C1 segment of cervical spinal cord (tissue), 14 donors: ENCODE results near the gene LRRK1.

Source experiments
- DNase-seq, 14 donors: peaks; one replicate each; lab custom pipeline; 2025; lab: John Stamatoyannopoulos, UW

Gene LRRK1

DNA sequence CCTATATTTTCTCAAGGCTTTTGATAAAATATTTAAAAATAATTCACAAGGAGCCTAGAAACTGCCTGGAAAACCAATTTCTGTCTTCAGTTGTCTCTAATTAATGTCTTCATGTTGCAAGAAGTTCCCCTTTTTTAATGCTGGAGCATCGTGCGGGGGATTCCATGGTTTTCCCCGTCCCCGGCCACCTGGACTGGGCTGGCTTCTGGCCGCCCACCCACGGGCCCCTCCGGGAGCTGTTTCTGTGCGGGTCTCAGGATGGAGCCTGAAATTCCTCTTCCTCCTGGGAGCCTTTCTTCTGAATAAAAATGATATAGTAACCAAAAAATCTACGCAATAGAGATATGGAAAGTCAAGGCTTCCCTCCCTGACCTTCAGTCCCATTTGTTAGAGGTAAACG is 8.1 kb upstream of the LRRK1 start:
- DNase-seq, result no peak

DNA sequence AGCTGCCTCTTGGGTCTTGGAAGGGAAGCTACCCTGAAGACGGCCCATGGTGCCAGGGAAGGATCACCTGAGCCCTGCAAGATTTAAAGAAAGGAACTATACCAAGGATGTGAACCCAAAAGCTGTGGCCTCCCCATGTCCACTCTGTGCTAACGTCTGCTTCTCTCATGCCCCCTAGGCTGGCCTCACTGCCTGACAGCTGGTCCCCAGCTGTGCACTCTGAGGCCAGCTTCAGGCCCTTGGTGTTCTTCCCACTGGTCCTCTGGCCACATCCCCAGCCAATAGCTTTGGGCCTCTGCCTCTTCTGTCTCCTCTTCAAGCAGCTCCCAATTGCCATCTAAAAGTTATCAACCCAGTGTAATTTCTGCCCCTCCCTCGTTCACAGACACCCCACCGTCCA is 5.2 kb upstream of the LRRK1 start:
- DNase-seq, result no peak

DNA sequence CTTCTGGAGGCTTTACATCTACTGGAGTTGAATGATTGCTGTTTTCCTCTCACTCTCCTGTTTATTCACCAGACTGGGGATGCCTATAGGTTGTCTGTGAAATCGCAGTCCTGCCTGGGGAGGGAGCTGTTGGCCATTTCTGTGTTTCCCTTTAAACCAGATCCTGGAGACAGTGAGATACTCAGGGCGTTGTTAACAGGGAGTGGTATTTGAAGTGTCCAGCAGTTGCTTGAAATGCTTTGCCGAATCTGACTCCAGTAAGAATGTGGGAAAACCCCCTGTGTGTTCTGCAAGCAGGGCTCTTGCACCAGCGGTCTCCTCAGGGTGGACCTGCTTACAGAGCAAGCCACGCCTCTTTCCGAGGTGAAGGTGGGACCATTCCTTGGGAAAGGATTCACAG is 4.3 kb upstream of the LRRK1 start:
- DNase-seq, result no peak

DNA sequence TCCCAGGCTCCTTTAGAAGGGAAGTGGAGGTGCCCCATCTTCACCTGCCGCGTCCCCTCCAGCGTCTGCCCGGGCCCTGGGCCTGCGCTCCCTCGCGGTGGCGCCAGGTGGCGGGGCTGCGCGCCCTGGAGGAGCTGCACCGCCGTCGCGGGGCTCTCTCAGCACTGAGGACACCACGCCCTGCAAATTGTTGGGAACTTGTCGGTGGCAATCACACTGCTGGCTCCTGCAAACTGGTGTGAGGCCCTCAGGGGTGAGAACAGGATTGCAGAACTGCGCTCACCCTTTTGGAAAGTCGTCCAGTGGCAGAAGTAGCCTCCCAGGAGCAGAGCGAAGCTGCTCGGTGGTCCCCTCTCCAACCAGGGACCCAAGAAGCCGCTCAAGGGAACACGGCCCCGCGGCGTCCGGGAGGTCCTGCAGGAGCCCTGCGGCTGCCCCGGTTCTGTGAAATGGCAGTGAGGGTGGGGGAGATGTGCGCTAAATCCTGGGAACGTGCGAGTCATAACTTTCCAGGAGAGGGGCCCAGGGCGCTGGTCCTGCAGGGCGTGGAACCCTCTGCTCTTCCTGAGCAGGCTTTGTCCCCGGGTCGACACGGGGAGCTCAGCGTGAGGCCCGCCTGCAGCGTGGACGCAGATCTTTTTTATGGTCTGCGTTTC is 995 bp upstream of the LRRK1 start:
- DNase-seq, result peak in 9 of 14 donors; percentile 4 to 61 (median 35)

DNA sequence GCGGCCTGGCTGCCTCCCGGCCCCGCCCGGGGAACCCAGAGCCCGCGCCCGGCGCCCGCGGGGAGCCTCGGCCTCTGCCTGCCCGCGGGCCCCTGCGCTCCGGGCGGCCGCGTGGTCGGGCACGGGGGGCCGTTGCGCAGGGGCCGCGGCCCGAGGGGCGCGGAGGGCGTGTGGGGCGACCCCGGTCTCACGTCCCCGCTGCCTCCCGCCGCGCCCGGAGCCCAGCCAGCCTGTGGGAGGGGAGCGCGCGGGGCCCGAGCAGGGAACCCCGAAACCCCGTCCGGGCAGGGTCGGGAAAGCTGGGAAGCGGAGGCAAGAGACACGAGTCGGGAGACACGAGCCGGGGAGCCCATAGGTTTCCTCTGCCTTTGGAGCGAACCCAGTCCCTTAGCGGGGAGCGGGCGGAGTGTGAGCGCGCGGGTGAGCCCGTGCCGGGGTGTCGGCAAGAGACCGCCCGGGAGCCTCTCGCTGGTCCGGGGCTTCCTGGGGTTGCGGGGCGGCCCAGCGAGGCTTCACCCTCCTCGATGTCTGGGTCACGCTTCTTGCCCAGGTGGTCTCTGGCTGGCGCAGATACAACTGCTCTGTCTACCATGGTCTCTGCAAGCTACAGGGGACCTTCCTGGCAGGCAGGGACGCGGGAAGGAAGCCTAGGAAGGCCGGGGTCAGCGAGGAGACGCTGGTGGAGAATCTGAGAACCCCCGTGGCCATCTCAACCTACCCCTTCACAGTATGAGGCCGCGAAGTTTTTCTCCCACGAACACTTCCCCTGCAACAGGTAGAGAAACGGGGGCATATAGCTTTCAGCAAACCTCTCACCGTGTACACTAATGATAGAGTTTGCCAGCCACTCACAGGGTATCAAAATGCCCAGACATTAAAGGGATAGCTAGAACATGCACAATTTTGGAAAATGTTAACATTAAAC is 586 bp downstream of the LRRK1 start:
- DNase-seq, result no peak

DNA sequence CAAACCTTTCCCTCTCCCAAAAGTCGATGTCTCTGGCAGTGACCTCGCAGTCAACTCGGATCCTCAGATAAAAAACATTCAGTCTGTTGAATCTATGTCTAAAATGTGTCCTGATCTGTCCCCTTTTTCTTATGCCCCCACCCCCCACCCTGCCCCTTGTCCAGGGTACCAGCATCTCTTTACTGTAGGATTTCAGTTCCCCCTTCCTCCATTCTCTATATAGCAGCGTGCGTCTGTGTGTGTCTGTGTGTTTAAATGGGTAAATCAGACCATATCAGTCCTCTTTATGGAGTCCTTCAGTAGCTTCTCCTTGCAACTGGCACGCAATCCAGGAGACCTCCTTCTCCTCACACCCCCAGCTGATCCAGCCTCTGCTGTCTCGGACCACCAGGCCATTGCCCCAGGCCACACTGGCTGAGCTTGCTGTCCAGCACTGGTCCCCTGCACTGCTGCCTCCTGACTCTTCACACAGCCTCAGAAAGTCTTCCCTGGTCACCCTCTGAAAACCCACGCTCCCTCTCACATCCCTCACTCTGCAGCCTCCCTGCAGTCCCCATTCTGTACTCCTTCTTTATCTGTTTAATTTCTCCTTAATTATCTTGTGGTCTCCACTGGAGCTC is 1.5 kb downstream of the LRRK1 start:
- no peak for DNase-seq

DNA sequence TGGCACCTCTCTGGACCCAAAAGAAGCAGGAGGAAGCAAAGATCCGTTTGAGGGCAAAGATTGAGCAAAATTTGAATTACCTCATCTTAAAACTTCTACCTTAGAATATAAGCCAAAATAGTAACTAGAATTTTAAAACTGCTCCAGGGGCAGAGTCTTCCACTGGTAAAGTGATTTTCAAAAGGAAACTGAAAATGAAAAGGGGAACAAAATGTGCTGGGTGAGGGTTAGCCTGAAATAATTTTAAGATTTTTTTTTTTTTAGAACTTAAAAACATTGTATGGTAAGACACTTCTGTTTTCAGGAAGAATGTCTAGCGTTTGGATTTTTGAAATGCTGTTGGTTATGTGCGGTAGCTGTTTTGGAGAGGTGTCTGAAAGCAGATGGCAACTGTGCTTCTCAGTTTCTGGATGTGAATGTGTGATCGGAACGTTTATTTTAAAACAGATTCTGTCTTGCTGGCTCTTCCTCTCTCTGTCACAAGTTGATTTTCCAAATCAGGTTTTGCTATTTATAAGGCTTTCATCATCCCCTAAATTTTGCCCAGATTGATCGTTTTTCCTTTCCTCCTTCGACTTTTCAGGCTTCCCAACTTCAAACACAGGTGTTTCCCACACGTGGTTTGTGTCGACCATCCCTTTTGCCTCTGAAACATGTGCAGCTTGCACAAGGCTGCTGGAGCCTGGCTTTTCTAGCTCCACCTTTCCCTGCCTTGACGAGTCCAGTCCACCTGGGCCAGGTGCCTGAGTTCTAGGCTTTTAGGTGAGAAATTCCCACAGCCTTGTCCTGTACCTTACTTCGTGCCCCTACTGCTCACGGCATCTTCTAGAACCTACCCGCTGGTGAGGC is 3.3 kb downstream of the LRRK1 start:
- DNase-seq, result no peak

DNA sequence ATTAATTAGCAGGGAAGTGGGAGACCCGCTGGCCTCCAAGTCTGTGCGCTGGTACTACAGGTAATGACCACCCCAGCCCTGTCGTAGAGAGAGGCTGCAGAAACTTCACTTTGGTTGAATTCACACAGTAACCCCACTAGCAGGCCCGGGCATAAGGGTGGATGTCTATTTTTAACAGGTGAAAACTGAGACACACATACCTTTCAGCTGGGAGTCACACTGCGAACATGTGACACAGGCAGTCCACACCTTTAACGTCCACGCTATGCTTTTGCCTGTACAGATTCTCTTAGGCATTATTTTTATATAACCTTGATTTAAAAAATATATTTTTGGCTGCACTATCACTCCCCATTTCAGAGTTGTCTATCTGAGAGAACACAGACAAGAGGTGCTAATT is 3.9 kb downstream of the LRRK1 start:
- no peak for DNase-seq

DNA sequence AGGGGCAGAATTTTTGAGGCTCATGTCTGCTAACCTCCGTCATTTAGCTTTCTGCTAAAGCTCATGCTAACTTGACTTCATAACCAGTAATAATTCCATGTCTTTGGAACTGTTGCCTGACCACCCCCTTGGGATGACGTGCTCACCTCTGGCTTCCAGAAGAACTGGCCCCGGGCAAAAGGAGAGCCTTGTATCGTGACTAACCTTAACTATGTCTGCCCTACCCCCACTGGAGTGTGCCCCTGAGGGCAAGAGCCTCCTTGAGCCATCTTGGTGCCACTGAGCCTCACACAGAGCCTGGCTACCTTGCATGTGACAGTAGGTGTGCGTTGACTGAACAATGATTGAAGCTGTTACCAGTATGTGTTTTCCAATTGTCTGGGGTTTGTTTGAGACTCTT is 4.7 kb downstream of the LRRK1 start:
- no peak for DNase-seq

DNA sequence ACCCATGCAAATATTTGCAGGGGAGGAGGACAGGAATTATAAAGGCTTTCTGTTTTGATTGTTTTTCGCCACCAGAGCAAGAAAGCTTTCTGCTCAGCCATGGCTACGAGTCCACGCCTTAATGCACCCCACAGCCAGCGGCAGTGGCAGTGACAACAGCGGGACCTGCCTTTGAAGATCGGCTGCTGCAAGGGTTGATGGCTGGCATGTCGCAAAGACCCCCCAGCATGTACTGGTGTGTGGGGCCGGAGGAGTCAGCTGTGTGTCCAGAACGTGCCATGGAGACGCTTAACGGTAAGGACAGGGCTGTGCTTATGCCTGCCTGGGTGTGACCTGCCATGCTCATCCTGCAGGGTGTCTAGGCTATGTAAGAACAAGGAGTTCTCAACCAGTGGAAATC is 5.3 kb downstream of the LRRK1 start:
- no peak for DNase-seq

DNA sequence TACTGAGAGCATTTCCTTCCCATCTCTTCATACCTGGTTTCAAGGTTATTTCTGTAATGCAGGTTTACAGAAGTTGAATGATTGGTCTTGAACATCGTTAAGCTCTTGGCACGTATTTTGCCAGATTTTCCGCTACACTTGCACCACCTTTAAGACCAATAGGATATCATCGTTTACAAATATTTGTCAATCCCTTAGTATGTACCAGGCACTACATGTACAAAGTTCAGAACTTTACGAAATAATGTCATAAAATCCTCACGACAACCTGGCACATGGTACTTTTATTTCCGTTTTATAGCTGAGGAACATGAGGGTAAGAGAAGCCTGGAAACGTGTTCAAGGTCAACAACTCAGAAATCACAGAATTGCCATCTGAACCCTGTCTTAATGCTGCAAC is 6.3 kb downstream of the LRRK1 start:
- no peak for DNase-seq

DNA sequence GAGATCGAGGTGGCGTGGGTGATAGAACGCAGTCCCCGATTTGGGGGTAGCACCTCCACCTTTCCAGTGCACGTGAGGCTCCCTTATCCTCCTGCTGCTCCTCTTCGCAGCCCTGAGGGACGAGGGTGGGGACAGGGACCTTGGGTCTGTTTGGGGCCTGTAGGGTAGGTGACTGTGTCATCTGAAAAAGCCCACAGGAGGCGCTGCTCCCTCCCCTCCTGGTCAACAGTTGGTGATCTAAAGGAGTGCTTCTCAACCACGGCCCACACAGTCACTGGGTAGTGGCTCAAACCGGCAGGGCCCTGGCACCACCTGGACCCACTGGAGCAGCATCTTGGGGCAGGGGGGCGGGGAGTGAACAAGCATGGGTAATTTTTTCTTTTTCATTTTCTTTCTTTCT is 7.1 kb downstream of the LRRK1 start:
- no peak for DNase-seq

DNA sequence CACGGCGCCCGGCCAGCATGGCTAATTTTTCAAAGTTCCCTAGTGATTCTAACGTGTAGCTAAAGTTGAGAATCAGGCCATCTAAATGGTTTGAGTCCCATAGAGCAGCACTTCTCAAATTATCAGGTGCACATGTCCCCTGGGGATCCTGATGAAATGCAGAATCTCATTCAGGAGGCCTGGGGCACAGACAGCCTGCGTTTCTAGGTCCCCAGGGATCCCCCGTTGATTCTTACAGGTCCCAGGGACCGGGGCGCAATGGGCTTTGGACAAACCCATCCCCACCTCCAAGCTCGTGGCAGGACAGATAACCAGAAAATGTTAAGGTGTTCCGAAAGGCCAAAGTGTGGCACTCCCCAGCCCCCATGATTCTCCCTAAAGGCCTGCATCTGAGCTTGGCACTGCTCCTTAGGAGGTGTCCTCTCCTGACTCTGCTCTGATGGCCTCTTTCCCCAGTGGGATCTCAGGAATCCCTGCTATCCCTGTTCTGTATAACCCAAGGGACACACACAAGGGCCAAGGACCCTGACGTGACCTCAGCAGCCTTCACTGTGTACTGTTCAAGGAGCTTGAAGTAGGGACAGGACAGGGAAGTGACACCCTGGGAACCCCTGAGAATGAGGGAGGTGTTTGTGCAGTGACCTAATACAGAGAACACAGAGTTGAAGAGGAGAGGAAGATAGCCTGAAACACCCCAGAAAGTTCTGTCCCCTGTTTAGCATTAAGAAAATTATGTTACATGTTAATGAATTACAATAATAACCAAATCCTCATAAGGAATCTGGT is 8.0 kb downstream of the LRRK1 start:
- no peak for DNase-seq

DNA sequence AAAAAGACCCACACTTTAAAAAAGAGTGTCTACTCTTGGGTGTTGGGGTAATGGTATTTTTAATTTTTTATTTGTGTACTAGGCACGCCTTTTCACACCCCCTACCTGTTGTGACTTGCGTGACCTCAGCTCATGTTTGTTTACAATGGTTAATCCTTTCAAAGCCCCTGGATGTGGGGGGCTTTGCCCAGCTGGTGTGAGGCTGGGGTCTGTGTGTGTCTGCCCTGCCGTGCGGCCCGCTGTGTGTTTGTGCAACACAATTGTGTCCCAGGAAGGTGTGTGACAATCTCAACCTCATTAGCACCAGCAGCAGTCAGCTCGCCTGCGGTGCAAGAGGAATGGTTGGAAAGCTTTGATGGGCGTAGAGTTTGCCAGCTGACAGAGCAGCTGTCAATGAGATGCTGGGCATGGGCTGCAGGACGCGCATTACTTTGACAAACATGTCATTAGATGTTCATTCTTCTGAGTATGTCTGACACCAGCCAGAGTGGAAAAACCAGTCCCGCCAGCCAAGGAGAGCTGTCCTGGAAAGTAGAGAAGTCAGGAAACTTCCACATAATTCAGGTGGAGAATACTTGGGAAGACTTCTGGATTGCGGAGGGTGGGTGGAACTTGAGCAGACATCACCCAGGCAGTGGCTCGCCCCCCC is 9.6 kb downstream of the LRRK1 start:
- no peak for DNase-seq

DNA sequence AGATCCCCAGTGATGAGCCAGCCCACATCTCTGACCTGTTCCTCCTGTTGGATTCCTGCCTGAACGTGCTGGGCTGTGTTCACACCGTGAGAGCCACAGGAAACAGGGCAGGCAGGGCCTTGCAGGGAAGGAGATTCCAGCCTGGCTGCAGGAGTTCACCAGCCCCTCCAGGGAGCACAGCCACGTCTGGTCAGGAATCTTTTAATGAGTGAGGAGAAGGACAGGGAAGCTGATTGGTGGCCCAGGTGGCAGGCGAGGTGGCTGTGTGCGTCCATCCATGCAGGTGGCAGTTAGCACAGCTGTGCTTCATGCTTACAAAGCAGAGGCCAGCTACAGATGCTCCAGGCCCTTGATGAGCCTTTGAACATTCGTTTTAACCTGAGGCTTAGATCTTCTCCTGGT is 10.5 kb downstream of the LRRK1 start:
- no peak for DNase-seq

DNA sequence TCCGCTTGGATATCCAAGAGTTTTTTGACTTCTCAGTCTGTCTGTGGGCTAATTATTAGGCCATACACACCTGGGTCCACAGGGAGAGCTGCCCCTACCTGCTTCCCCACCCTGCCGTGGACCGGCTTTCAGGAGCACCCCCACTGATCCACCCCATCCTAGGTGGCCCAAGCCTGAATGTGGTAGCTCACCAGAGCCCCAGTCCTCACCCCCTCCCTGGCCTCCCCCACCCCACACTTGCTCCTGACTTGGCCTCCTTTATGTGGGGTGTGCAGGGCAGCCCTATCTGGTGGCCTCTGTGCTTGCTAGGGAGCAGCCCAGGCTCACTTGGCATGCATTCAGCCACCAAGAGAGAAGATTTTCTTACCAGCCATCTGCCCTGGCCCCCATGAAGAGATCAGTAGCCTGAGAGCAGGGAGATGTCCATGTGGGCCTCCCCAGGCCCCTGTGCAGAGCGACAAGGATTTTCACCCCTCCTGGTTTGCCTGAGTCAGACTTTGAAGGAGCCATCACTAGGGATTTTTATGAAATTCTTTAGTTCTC is 11.2 kb downstream of the LRRK1 start:
- no peak for DNase-seq

DNA sequence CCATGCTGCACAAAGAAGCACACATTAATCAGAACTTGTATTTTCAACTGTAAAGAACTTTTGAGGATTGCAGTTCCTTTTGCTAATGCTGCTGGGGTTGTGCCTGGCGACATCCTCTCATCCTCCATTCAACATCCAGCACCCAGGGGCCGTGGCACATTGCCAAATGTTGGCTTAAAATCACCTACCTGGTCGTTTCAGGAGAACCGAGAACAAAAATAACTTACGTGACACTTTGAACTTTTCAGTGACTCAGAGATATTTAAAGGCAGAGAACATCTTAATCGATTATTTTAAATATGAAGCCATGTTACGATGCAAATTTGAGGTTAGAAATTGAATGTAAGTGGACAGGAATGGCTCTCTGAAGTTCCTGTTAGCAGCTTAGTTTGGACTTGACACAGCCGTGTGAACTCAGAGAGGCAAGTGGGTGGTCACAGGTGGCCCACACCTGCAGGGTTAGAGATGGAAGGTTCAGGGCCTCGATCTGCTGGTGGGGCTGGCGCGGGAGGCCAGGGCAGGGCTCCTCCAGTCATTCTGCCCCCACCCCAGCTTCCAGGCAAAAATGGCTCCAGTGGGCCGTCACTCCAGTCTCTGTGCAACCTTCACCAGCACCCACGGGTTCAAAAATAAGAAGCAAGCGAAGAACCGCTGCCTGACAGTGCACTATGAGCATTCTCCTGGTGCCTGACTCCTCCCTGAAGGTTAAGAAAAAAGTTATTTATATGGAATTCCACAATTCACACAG is 12.2 kb downstream of the LRRK1 start:
- DNase-seq, result no peak

DNA sequence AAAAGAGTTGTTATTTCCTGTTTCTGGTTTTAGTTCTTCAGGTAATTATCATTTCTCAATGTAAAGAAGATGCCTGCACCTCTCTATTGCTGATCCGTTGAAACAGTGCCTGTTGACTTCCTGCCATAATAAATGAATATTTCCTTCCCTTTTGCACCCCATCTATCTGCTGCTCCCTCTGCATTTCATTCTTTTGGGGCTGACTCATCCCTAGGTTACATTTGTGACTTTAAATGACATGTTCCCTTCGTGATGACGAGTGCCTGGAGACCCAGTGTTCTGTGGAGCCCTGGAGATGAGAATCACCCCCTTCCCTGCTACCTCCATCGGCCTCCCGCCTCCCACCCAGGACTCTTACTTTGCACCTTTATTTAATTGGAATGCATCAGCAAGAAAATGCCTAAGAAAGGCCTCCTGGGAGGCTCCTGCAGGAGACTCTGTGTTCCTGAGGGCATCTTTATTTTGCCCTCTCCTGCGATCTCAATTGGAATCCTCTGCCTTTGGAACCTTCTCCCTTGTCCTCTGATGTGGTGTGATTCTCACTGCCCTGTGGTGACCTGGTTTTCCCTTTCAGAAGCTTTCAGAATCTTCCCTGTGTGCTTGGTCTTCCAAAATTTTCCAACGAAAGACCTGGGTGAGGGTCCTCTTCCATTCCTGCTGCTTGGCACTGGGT is 13.7 kb downstream of the LRRK1 start:
- no peak for DNase-seq

DNA sequence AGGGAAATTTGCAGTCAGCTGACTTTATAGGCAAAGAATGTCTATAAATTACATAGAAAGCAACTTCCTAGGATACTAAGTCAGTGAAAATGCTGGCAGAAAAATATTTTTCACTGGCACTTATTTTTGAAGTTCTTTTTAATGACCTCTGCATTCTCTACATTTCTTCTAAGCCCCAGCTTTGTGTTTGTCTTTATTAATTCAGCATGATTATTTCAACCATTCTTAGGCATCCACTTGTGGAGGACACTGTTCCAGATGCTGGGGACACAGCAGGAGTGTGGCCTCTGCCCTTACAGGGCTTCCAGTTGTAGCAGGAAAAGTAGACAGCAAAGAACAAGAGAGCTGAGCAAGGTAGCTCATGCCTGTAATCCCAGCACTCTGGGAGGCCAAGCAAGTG is 15.0 kb downstream of the LRRK1 start:
- DNase-seq, result no peak
